Effector CD4-positive, alpha-beta T cell (primary cell): ENCODE results near the gene OLR1. TPM values are rescaled to one million over a fixed set of nuclear protein-coding genes. Genes with fewer than 3 reads are reported as not detected.
"Not testable (repeated sequence)": the region's sequence is repeated elsewhere in the genome, so short reads cannot be mapped to it uniquely, and the experiment has no call there.

Source experiments
- DNase-seq: peaks from one replicate; pipeline ENCODE4 v3.0.0-alpha.2; 2020
- total RNA-seq: gene quantifications from one replicate; lab custom pipeline; 2026; lab: John Stamatoyannopoulos, UW

The OLR1 gene
- not detected for total RNA-seq

- no peak for DNase-seq
These were observed at the start of gene OLR1 for GRCh38 chr12:10171973-10172728. OLR1 (minus strand) TSS chr12:10172132; CDS start chr12:10172077, 55 bp downstream.

GRCh38 chr12:10220398-10221077 lies 48.6 kb upstream of the OLR1 start:
- no peak for DNase-seq

GRCh38 chr12:10218021-10218420 lies 46.1 kb upstream of the OLR1 start:
- no peak for DNase-seq

GRCh38 chr12:10215946-10216345 lies 44.0 kb upstream of the OLR1 start:
- DNase-seq, result not testable (repeated sequence)

GRCh38 chr12:10215436-10215835 lies 43.5 kb upstream of the OLR1 start:
- no peak for DNase-seq

- no peak for DNase-seq
These were observed 42.9 kb upstream of the OLR1 start for GRCh38 chr12:10214895-10215267.

- no peak for DNase-seq
These were observed 42.4 kb upstream of the OLR1 start for GRCh38 chr12:10214136-10214894.

GRCh38 chr12:10213168-10214135 lies 41.5 kb upstream of the OLR1 start:
- peak; percentile 73 for DNase-seq

GRCh38 chr12:10212739-10213131 lies 40.8 kb upstream of the OLR1 start, which contains the start of gene GABARAPL1:
GABARAPL1 (plus strand) TSS chr12:10212877; CDS start chr12:10213130, 253 bp downstream.
- peak; percentile 79 for DNase-seq

GRCh38 chr12:10211940-10212738 lies 40.2 kb upstream of the OLR1 start:
- DNase-seq, result peak; percentile 84

GRCh38 chr12:10211101-10211939 lies 39.4 kb upstream of the OLR1 start:
- no peak for DNase-seq

GRCh38 chr12:10210225-10210624 lies 38.3 kb upstream of the OLR1 start:
- DNase-seq, result no peak

GRCh38 chr12:10207136-10207535 lies 35.2 kb upstream of the OLR1 start:
- no peak for DNase-seq

GRCh38 chr12:10205220-10205807 lies 33.4 kb upstream of the OLR1 start:
- no peak for DNase-seq

- not testable (repeated sequence) for DNase-seq
These were observed 32.6 kb upstream of the OLR1 start for GRCh38 chr12:10204495-10204894.

- DNase-seq, result no peak
These were observed 25.9 kb upstream of the OLR1 start for GRCh38 chr12:10197879-10198278.

- no peak for DNase-seq
These were observed 24.3 kb upstream of the OLR1 start for GRCh38 chr12:10196210-10196609.

GRCh38 chr12:10194160-10194670 lies 22.3 kb upstream of the OLR1 start:
- DNase-seq, result no peak

- DNase-seq, result no peak
These were observed 19.9 kb upstream of the OLR1 start for GRCh38 chr12:10191865-10192264.
